Measurements from ENCODE around the gene VCPKMT. TPM values are rescaled to one million over a fixed set of nuclear protein-coding genes. Genes with fewer than 3 reads are reported as not detected.
A peak's percentile ranks its signal among the peaks of the same experiment; 100 is the strongest.

Gene VCPKMT
- total RNA-seq, 4 donors from 2014 or later, result 8.1 to 12.5 (median 11.9) TPM

DNA sequence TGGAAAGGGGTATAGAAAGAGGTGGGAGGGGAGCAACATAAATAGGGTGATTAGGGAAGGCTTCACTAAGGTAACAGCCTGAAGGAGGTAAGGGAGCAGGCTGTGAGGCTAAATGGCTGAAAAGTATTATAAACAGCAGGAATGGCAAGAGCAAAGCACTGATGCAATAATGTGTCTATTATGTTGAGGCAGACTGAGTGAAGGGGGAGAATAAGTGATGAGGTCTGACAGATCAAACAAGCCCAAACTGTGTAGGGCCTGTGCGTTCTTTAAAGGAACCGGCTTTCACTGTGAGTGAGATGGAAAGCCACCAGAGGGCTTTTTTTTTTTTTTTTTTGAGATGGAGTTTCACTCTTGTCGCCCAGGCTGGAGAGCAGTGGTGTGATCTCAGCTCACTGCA lies 6.7 kb upstream of the VCPKMT start:
- Histone ChIP-seq H3K9me3 (no peaks in the 10 kb centered on the region), H3K27ac (no peak overlapping the region), H3K4me1 (no peaks in the 10 kb centered on the region), H3K27me3 (no peaks in the 10 kb centered on the region), H3K36me3 (peaks cover 60% of the 10 kb centered on the region), H3K4me3 (no peak overlapping the region)
- no peak for DNase-seq (ENCODE audit: low spot score in 2 of 2)
- TF ChIP-seq POLR2AphosphoS5 (IDR thresholded peaks at IDR 0.05), result no peak
- TF ChIP-seq POLR2A (IDR thresholded peaks at IDR 0.05), result no peak
- TF ChIP-seq EP300 (IDR thresholded peaks at IDR 0.05), result no peak
- no peak for TF ChIP-seq CTCF (IDR thresholded peaks at IDR 0.05)
- 83% methylated on average over 3 of the region's 3 CpGs for WGBS

DNA sequence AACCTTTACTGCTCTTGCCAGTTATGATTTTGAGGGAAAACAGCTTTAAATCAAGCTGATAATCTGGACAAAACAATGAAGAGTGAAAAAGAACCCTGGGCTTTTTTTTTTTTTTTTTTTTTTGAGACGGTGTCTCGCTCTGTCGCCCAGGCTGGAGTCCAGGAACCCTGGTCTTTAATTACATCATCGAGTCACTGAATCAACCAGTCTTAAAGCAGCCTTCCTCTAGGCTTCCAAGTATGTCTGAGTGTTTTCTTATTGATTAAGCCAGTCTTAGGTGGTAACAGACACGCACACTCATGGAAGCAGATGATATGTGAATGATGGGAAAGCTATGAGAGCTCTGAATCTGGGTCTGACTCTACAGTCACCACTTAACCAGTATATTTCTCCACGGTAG lies 5.9 kb upstream of the VCPKMT start:
- no peaks in the 10 kb centered on the region for H3K9me3 ChIP-seq
- TF ChIP-seq POLR2A (IDR thresholded peaks at IDR 0.05) (no peak), EP300 (IDR thresholded peaks at IDR 0.05) (no peak), CTCF (IDR thresholded peaks at IDR 0.05) (no peak), POLR2AphosphoS5 (IDR thresholded peaks at IDR 0.05) (no peak)
- WGBS, result 86% methylated on average over 6 of the region's 6 CpGs
- no peaks in the 10 kb centered on the region for H3K27me3 ChIP-seq
- H3K27ac ChIP-seq, result no peak overlapping the region
- no peaks in the 10 kb centered on the region for H3K4me1 ChIP-seq
- no peak overlapping the region for H3K4me3 ChIP-seq
- DNase-seq (ENCODE audit: low spot score in 2 of 2), result no peak
- peaks cover 53% of the 10 kb centered on the region for H3K36me3 ChIP-seq

DNA sequence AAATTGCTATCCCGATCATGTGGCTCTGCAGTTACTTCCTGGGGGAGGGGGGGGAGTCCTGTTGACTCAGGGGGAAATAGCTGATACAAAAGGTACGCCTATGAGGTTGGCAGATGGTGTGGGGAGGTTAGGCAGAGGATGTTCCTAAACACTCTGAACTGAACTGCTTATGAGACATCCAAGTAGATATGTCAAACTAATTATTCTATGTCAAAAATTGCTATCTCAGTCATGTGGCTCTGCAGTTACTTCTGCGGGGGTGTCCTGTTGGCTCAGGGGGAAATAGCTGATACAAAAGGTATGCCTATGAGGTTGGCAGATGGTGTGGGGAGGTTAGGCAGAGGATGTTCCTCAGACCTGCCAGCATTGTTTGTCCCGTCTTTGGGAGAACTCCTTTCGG lies 5.1 kb upstream of the VCPKMT start:
- WGBS, result 89% methylated on average over 5 of the region's 5 CpGs
- TF ChIP-seq EP300 (IDR thresholded peaks at IDR 0.05) (no peak), POLR2A (IDR thresholded peaks at IDR 0.05) (no peak), CTCF (IDR thresholded peaks at IDR 0.05) (no peak), POLR2AphosphoS5 (IDR thresholded peaks at IDR 0.05) (no peak)

GRCh38 chr14:50117456-50117855 lies 1.1 kb upstream of the VCPKMT start:
- TF ChIP-seq POLR2AphosphoS5 (IDR thresholded peaks at IDR 0.05) (no peak), CTCF (IDR thresholded peaks at IDR 0.05) (no peak), POLR2A (IDR thresholded peaks at IDR 0.05) (no peak), EP300 (IDR thresholded peaks at IDR 0.05) (no peak)
- WGBS, result 85% methylated on average over 2 of the region's 2 CpGs
- Histone ChIP-seq H3K27ac (peak overlapping the region; percentile 79), H3K4me1 (peaks cover 23% of the 10 kb centered on the region), H3K27me3 (no peaks in the 10 kb centered on the region), H3K9me3 (no peaks in the 10 kb centered on the region), H3K36me3 (peaks cover 40% of the 10 kb centered on the region), H3K4me3 (no peak overlapping the region)
- DNase-seq (ENCODE audit: low spot score in 2 of 2), result no peak

More for the DNA sequence above, 5.1 kb upstream of the VCPKMT start:
- Histone ChIP-seq H3K27me3 (no peaks in the 10 kb centered on the region), H3K36me3 (peaks cover 47% of the 10 kb centered on the region), H3K27ac (no peak overlapping the region), H3K9me3 (no peaks in the 10 kb centered on the region), H3K4me1 (peaks cover 6% of the 10 kb centered on the region), H3K4me3 (no peak overlapping the region)
- no peak for DNase-seq (ENCODE audit: low spot score in 2 of 2)

- Histone ChIP-seq H3K9me3 (no peaks in the 10 kb centered on the region), H3K4me1 (peaks cover 23% of the 10 kb centered on the region), H3K27ac (peak overlapping the region; percentile 79), H3K36me3 (peaks cover 45% of the 10 kb centered on the region), H3K4me3 (peak overlapping the region; percentile 71), H3K27me3 (no peaks in the 10 kb centered on the region)
- no peak for TF ChIP-seq CTCF (IDR thresholded peaks at IDR 0.05)
- TF ChIP-seq POLR2AphosphoS5 (IDR thresholded peaks at IDR 0.05), result no peak
- TF ChIP-seq EP300 (IDR thresholded peaks at IDR 0.05), result no peak
- TF ChIP-seq POLR2A (IDR thresholded peaks at IDR 0.05), result no peak
- no peak for DNase-seq (ENCODE audit: low spot score in 2 of 2)
- 21% methylated on average over 2 of the region's 2 CpGs for WGBS
Observed at GRCh38 chr14:50116966-50117365, 594 bp upstream of the VCPKMT start.

Data from suprapubic skin (tissue), 4 donors.